SK-N-SH (cell line): Measurements from ENCODE around the gene BRAF. TPM values are rescaled to one million over a fixed set of nuclear protein-coding genes. Genes with fewer than 3 reads are reported as not detected.
"Not testable (repeated sequence)": the region's sequence is repeated elsewhere in the genome, so short reads cannot be mapped to it uniquely, and the experiment has no call there.

Experiments
- CTCF ChIA-PET: fragments of 300-600, 350-600 bp; formaldehyde crosslinking; extraction: SDS; loops from one replicate; lab custom pipeline; 2021; lab: Yijun Ruan, JAX
- POLR2A ChIA-PET: fragments of 350-600 bp; sonication (Branson Sonifier 250); formaldehyde crosslinking; extraction: SDS; loops from one replicate; lab custom pipeline; 2020; ENCODE audit warnings: antibody characterized with exemption, inconsistent platforms; lab: Yijun Ruan, JAX
- DNase-seq: peaks from one replicate; pipeline ENCODE4 v3.0.0; 2012
- H2AFZ ChIP-seq: fragments of 200-600 bp; sonication (generic); 2 replicates; pipeline ENCODE4 v1.8.1; 2016; ENCODE audit warnings: antibody characterized with exemption, mild to moderate bottlenecking, low read depth
- H3F3A ChIP-seq: fragments of 200-600 bp; sonication (generic); replicated peaks from 2 replicates; pipeline ENCODE3; 2016; ENCODE audit warnings: antibody characterized with exemption, mild to moderate bottlenecking; ENCODE audit not compliant: insufficient read depth
- H3K27ac ChIP-seq, 2 experiments: fragments of 200-500 bp in 1 of 2; fragments of 200-600 bp in 1 of 2; sonication (Bioruptor generic) in 1 of 2; sonication (generic), shearing (Covaris generic) in 1 of 2; 2 replicates each; pipeline versions ENCODE4 v1.5.1 to v1.6.1; 2014 to 2016; ENCODE audit warnings: low read depth in 2 of 2, inconsistent platforms in 1 of 2, low read length in 1 of 2, mild to moderate bottlenecking in 1 of 2, mixed read lengths in 1 of 2
- H3K27me3 ChIP-seq: fragments of 200-600 bp; sonication (generic), shearing (Covaris generic); 2 replicates; pipeline ENCODE4 v1.6.1; 2016; ENCODE audit warnings: mixed run types; ENCODE audit not compliant: insufficient read depth
- H3K36me3 ChIP-seq, 2 experiments: fragments of 200-500 bp in 1 of 2; fragments of 200-600 bp in 1 of 2; sonication (Bioruptor generic) in 1 of 2; sonication (generic) in 1 of 2; replicated peaks in 1 of 2; 2 replicates each; pipeline versions ENCODE3 to v1.5.1; 2014 to 2016; ENCODE audit warnings: low read length in 1 of 2, mild to moderate bottlenecking in 1 of 2; ENCODE audit not compliant: insufficient read depth in 2 of 2, control insufficient read depth in 1 of 2
- H3K4me1 ChIP-seq, 2 experiments: fragments of 200-500 bp in 1 of 2; fragments of 200-600 bp in 1 of 2; sonication (Bioruptor generic) in 1 of 2; sonication (generic), shearing (Covaris generic) in 1 of 2; 2 replicates each; pipeline versions ENCODE4 v1.5.1 to v1.6.1; 2014 to 2016; ENCODE audit warnings: low read depth in 1 of 2, low read length in 1 of 2, mixed run types in 1 of 2; ENCODE audit not compliant: insufficient read depth in 2 of 2, control insufficient read depth in 1 of 2
- H3K4me2 ChIP-seq: fragments of 200-600 bp; sonication (generic), shearing (Covaris generic); 2 replicates; pipeline ENCODE4 v1.6.1; 2017; ENCODE audit warnings: mixed run types
- H3K4me3 ChIP-seq, 2 experiments: fragments of 200-500 bp in 1 of 2; fragments of 200-600 bp in 1 of 2; sonication (Bioruptor generic) in 1 of 2; sonication (generic), shearing (Covaris generic) in 1 of 2; 2 replicates each; pipeline versions ENCODE4 v1.5.1 to v1.8.1; 2014 to 2016; ENCODE audit warnings: low read depth in 2 of 2, inconsistent platforms in 1 of 2, low read length in 1 of 2, mild to moderate bottlenecking in 1 of 2, mixed read lengths in 1 of 2, moderate library complexity in 1 of 2
- H3K79me2 ChIP-seq: fragments of 200-600 bp; sonication (generic); 2 replicates; pipeline ENCODE4 v1.8.1; 2017; ENCODE audit warnings: mild to moderate bottlenecking; ENCODE audit not compliant: insufficient read depth
- H3K9ac ChIP-seq: fragments of 200-600 bp; sonication (generic); 2 replicates; pipeline ENCODE4 v1.6.1; 2017; ENCODE audit warnings: mixed run types
- H3K9me2 ChIP-seq: fragments of 200-600 bp; sonication (generic); 2 replicates; pipeline ENCODE4 v1.6.1; 2017; ENCODE audit warnings: mixed run types
- H3K9me3 ChIP-seq: fragments of 200-600 bp; sonication (generic); 2 replicates; pipeline ENCODE4 v1.6.1; 2017; ENCODE audit warnings: mixed run types, mild to moderate bottlenecking, moderate library complexity
- H4K20me1 ChIP-seq: fragments of 200-600 bp; sonication (generic); 2 replicates; pipeline ENCODE4 v1.6.1; 2017; ENCODE audit warnings: mild to moderate bottlenecking, mixed run types; ENCODE audit not compliant: insufficient read depth
- EP300 ChIP-seq, 2 experiments: IDR thresholded peaks; 2 replicates each; pipeline versions ENCODE4 v1.4.0 to v1.6.1; 2012; ENCODE audit warnings: borderline replicate concordance in 1 of 2, low read depth in 1 of 2, low read length in 1 of 2
- EZH2phosphoT487 ChIP-seq: fragments of 200-600 bp; sonication (generic); IDR thresholded peaks from 2 replicates; pipeline ENCODE4 v1.6.1; 2017; ENCODE audit warnings: low read depth, mixed run types, mild to moderate bottlenecking, antibody characterized with exemption, moderate library complexity, borderline replicate concordance
- MXI1 ChIP-seq: IDR thresholded peaks from 2 replicates; pipeline ENCODE4 v1.6.1; 2012; ENCODE audit warnings: mild to moderate bottlenecking, low read depth, low read length, improper control_type of control experiment
- RFX5 ChIP-seq: IDR thresholded peaks from 2 replicates; pipeline ENCODE4 v1.6.1; 2012; ENCODE audit warnings: mild to moderate bottlenecking, improper control_type of control experiment, low read length
- SMC3 ChIP-seq: IDR thresholded peaks from 2 replicates; pipeline ENCODE4 v1.6.1; 2012; ENCODE audit warnings: low read depth, low read length, improper control_type of control experiment
- WGBS: methylation state at CpG from one replicate; pipeline ENCODE4 v1.1.6; 2017; ENCODE audit warnings: low lambda C conversion rate; 5-methylcytosine and 5-hydroxymethylcytosine counted together
- polyA plus RNA-seq, 3 experiments: library from polyadenylated mRNA; depleted of rRNA; stranded (reverse); fragments of >200 nt; gene quantifications; 2 replicates each; pipeline ENCODE4 v1.2.3, GENCODE V29; 2012
- TF ChIP-seq, protein P1 (sequence below): IDR thresholded peaks from 2 replicates; pipeline ENCODE4 v1.6.1; 2012; ENCODE audit warnings: mild to moderate bottlenecking, low read depth, low read length, moderate library complexity

BRAF gene
- polyA plus RNA-seq, 1 of the 3 experiments (the other 2 are of a cell fraction), result 5.2 TPM

DNA sequence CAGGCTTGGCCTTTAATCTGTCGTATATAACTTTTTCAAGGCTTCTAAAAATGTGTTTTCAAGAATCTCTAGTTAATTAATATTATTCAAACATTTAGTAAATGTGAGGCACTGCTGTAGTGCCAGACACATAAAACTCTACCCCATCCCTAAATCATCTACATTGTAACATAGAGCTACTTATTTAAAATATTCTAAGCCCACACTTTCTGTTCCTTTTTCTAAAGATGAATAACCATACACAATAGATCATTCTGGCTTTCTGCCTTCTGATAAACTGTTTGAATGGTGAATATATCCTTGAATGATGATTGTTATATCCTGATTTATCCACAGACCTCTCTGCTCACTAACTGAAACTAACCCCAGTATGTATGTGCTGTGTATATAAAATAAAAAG lies 41.4 kb downstream of the BRAF start:
- WGBS, result 90% methylated on average over 1 of the region's 1 CpG
- H3K4me3 ChIP-seq, result no peak overlapping the region
- H2AFZ ChIP-seq, result no peak overlapping the region
- no peaks in the 10 kb centered on the region for H3K4me1 ChIP-seq
- DNase-seq, result no peak
- no peaks in the 10 kb centered on the region for H3K27me3 ChIP-seq
- CTCF ChIA-PET, result interaction anchor here (1.2 kb wide), 2 partner anchors 45 to 72 kb away, joined by 3 to 4 read pairs; no protein-coding TSS in a partner anchor
- peaks cover 87% of the 10 kb centered on the region for H3K79me2 ChIP-seq
- no peak overlapping the region for H3K4me2 ChIP-seq
- no peaks in the 10 kb centered on the region for H3K9me3 ChIP-seq
- H4K20me1 ChIP-seq, result peaks cover 50% of the 10 kb centered on the region
- H3K36me3 ChIP-seq, result no peaks in the 10 kb centered on the region
- POLR2A ChIA-PET, result no interaction called here
- no peak overlapping the region for H3K27ac ChIP-seq
- TF ChIP-seq MXI1, result no peak
- TF ChIP-seq RFX5, result no peak
- TF ChIP-seq EP300 (IDR thresholded peaks at IDR 0.05; ENCODE audit: borderline replicate concordance in 1 of 2, low read depth in 1 of 2, low read length in 1 of 2), result no peak
- TF ChIP-seq, protein P1, sequence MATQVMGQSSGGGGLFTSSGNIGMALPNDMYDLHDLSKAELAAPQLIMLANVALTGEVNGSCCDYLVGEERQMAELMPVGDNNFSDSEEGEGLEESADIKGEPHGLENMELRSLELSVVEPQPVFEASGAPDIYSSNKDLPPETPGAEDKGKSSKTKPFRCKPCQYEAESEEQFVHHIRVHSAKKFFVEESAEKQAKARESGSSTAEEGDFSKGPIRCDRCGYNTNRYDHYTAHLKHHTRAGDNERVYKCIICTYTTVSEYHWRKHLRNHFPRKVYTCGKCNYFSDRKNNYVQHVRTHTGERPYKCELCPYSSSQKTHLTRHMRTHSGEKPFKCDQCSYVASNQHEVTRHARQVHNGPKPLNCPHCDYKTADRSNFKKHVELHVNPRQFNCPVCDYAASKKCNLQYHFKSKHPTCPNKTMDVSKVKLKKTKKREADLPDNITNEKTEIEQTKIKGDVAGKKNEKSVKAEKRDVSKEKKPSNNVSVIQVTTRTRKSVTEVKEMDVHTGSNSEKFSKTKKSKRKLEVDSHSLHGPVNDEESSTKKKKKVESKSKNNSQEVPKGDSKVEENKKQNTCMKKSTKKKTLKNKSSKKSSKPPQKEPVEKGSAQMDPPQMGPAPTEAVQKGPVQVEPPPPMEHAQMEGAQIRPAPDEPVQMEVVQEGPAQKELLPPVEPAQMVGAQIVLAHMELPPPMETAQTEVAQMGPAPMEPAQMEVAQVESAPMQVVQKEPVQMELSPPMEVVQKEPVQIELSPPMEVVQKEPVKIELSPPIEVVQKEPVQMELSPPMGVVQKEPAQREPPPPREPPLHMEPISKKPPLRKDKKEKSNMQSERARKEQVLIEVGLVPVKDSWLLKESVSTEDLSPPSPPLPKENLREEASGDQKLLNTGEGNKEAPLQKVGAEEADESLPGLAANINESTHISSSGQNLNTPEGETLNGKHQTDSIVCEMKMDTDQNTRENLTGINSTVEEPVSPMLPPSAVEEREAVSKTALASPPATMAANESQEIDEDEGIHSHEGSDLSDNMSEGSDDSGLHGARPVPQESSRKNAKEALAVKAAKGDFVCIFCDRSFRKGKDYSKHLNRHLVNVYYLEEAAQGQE, result no peak
- TF ChIP-seq EZH2phosphoT487, result no peak
- no peak for TF ChIP-seq SMC3
- no peak overlapping the region for H3K9ac ChIP-seq
- no peaks in the 10 kb centered on the region for H3F3A ChIP-seq
- no peaks in the 10 kb centered on the region for H3K9me2 ChIP-seq

DNA sequence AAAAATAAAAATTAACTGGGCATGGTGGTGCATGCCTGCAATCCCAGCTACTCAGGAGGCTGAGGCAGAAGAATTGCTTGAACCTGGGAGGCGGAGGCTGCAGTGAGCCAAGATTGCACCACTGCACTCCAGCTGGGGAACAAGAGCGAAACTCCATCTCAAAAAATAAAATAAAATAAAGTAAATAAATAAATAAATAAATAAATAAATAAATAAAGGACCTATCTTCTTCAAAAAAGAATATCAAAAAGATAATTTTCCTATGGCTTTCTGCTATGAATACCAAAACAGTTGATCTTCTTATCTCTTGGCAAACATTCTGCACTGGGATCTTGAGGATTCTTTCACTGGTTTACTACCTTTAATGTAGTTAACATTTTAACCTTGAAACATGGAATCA lies 41.9 kb downstream of the BRAF start:
- CTCF ChIA-PET, result interaction anchor here (1.2 kb wide), 2 partner anchors 46 to 72 kb away, joined by 3 to 4 read pairs; no protein-coding TSS in a partner anchor
- H3K27ac ChIP-seq, H3K4me2 ChIP-seq, H3K36me3 ChIP-seq, POLR2A ChIA-PET, H3K9me3 ChIP-seq, H2AFZ ChIP-seq, H3K4me1 ChIP-seq, H3F3A ChIP-seq, DNase-seq, H3K9me2 ChIP-seq, H3K27me3 ChIP-seq, H3K9ac ChIP-seq, H3K4me3 ChIP-seq: not testable (repeated sequence)
- H3K79me2 ChIP-seq, result peaks cover 87% of the 10 kb centered on the region
- H4K20me1 ChIP-seq, result peaks cover 50% of the 10 kb centered on the region
- WGBS, result 99% methylated on average over 2 of the region's 2 CpGs
